Measurements from ENCODE around the gene RPS6KC1.
"Not testable (repeated sequence)": the region's sequence is repeated elsewhere in the genome, so short reads cannot be mapped to it uniquely, and the experiment has no call there.

RPS6KC1 gene

DNA sequence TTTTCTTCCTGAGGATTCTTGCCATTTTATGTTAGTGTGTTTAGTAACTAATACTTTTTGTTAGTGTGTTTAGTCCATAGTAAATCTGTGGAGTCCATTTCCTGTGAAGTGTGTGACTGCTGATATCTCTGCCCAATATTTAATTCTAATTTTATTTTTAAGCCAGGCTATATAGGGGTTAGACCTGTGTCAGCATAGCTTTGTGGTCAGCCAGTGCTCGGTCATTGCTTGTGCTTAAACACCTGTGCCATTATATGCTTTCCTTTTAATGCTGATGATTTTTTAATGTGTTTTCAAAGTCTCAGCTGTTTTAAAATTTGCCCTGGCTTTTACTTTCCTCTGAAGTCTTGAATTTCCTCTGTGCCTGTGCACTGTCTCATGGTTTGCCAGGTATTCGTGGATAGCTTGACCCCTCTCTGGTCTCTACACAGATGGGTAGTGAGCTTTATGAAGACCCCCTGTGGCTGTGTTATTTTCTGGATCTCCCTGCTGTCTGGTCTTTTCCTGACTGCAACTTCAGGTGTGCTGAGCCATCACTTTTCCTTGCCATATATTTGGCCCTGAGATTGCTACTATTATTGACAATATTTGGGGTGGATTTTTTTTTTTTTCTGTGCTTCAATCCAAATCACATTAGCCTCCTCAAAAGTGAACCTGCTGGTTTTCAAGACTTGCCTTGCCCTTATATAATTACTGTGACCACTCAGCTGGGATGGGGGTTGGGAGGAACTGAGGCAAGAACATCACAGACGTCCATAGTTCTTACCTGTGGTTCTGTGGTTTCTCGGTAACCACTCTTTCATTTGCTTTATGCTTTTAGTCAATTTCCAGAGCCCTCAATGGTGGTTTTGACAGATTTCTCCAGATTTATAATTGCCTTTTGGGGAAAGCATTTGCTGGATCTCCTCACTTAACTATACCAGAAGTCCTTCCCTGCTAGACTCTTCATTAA, 59.6 kb downstream of the RPS6KC1 start:
- DNase-seq (ENCODE audit: low spot score), result no peak

- DNase-seq (ENCODE audit: low spot score), result no peak
These were observed 60.5 kb downstream of the RPS6KC1 start for GRCh38 chr1:213111502-213111901.

- DNase-seq (ENCODE audit: low spot score), result not testable (repeated sequence)
These were observed 61.7 kb downstream of the RPS6KC1 start for GRCh38 chr1:213112723-213113122.

- DNase-seq (ENCODE audit: low spot score), result not testable (repeated sequence)
These were observed 66.7 kb downstream of the RPS6KC1 start for GRCh38 chr1:213117699-213118180.

DNA sequence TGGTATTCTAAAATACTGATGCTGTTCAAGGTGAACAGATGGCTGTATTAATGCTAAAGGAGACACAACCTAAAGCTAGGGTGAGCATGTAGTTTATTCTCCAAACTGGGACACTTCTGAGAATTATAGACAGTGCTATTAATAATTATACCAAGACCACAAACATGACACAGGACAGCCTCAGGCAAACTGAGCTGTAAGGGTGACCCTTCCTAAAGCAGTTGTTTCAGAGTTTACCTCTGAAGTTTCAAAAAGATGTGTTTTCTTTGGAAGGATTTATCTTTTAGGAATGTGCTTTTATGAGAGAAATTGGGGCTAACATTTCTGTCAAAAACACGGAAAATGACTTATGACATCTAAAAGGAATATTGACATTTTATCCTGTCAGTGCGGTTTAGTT, 68.8 kb downstream of the RPS6KC1 start:
- DNase-seq (ENCODE audit: low spot score), result no peak

GRCh38 chr1:213120386-213120785, 69.3 kb downstream of the RPS6KC1 start:
- no peak for DNase-seq (ENCODE audit: low spot score)

- no peak for DNase-seq (ENCODE audit: low spot score)
These were observed 69.9 kb downstream of the RPS6KC1 start for GRCh38 chr1:213120961-213121360.

- peak; percentile 46 for DNase-seq (ENCODE audit: low spot score)
These were observed 71.5 kb downstream of the RPS6KC1 start for GRCh38 chr1:213122514-213122929.

DNA sequence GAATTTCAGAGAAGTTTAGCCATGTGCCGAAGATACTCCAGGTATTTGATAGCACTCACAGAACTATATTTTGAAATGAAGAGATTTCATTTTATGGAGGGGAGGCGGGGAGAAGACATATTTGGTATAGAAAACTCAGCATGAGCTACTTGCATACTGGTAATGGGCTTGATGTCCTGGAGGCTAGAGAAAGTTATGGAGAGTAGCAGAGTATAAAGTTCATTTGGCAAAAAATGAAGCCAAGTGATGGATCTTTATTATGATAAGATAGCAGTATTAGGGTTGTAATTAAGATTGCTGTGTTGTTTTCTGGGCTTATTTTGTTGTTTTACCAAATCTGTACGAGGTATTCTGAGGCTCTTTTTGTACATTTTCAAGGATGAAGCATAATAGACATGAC, 72.0 kb downstream of the RPS6KC1 start:
- no peak for DNase-seq (ENCODE audit: low spot score)

DNA sequence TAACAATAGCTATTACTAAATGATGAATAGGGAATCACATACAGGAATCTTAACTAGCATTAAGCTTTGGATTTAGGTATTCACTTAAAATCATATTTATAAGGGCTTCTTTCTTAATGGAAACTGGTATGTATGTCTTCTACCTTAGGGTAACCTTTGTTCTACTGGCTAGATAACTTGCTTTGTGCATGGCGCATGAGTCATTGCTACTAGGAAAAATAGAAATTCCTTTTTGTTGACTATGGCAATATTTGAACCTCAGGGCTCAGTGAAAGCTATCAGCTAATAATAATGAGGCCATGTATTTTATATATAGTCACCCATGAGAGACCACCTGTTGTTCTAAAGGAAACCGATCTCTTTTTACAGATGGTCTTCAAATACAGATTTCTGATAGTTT, 72.5 kb downstream of the RPS6KC1 start:
- DNase-seq (ENCODE audit: low spot score), result no peak

DNA sequence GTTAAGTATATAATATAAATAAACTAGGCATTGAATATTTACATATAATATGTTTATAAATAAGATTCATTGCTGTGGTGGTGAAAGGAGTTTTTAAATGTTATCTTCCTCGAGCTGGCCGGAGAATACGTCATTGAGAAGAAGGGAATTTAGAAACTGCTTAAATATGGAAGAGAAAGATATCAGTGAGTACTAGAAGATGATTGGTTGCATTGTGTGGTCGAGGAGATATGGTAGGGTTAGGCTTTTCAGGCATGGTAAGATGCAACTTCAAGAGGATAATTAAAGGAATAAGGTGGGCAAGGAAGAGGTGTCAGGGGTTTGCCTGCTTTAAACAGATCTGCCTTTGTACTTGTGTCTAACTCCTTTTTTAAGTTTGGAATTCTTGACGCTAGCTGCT, 73.5 kb downstream of the RPS6KC1 start:
- no peak for DNase-seq (ENCODE audit: low spot score)

DNA sequence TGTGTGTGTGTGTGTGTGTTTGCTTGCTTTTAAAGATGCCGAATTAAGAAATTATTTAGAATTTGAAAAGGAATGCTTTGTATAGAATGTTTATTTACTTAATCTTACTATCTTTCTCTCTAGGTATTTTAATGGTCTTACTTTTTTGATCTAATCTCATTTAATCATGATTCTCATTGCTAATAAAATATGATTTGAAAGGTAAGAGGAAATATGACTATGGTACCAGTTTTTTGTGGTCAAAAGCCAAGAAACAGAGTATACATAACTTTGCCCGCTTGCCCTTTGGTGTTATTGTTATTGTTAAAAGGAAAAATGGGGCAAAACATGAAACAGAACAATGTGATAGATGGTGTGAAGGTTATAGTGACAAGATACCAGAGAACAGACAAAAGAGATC, 74.6 kb downstream of the RPS6KC1 start:
- no peak for DNase-seq (ENCODE audit: low spot score)

- DNase-seq (ENCODE audit: low spot score), result no peak
These were observed 76.0 kb downstream of the RPS6KC1 start for GRCh38 chr1:213127074-213127473.

- DNase-seq (ENCODE audit: low spot score), result no peak
These were observed 81.0 kb downstream of the RPS6KC1 start for GRCh38 chr1:213131851-213132655.

- DNase-seq (ENCODE audit: low spot score), result no peak
These were observed 84.5 kb downstream of the RPS6KC1 start for GRCh38 chr1:213135572-213135971.

DNA sequence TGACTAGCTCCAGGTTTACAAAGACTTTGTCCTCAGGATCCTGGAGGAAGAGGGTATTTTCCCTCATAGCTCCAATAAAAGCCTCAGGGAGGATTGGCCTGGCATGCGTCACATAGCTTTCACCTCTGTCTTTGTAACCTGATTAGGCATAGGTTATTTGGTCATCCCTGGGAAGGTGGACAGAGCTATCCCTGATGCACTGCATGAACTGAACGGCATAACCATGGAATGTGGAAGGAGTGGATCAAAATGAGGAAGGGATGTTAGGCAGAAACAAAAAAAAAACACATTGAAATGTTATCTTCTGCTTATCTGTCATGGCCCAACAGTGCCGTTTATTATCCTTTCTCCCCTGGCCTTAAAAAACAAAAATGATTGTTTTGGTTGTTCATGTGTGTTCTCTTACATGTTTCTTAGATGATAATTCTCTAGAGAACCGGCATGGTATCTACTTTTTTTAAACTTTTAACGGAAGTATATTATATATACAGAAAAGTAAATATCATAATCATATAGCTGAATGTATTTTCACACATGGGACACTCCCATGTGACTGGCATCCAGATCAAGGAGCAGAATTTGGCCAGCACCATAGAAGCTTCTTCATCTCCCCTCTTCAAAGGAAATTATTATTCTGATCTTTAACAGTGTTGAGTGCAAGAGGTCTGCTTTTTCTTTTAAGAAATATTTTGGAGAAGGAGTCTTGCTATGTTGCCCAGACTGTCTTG, 85.3 kb downstream of the RPS6KC1 start:
- DNase-seq (ENCODE audit: low spot score), result no peak

DNA sequence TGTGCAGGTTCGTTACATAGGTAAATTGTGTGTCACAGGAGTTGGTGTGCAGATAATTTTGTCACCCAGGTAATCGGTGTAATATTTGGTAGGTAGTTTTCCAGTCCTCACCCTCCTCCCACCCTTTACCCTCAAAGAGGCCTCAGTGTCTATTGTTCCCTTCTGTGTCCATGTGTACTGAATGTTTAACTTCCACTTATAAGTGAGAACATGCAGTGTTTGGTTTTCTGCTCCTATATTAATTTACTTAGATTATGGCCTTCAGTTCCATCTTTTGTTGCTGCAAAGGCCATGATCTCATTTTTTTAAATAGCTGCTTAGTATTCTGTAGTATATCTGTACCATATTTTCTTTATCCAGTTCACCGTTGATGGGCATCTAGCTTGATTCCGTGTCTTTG, 87.3 kb downstream of the RPS6KC1 start:
- DNase-seq (ENCODE audit: low spot score), result no peak

DNA sequence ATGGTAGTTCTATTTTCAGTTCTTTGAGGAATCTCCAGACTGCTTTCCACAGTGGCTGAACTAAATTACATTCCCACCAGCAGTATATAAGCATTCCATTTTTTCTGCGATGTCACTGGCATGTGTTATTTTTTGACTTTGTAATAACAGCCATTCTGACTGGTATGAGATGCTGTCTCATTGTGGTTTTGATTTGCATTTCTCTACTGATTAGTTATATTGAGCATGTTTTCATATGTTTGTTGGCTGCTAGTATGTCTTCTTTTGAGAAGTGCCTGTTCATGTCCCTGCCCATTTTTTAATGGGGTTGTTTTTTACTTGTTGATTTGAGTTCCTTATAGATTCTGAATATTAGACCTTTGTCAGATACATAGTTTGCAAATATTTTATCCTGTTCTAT, 87.9 kb downstream of the RPS6KC1 start:
- DNase-seq (ENCODE audit: low spot score), result no peak

GRCh38 chr1:213148905-213149304, 97.9 kb downstream of the RPS6KC1 start:
- no peak for DNase-seq (ENCODE audit: low spot score)

DNA sequence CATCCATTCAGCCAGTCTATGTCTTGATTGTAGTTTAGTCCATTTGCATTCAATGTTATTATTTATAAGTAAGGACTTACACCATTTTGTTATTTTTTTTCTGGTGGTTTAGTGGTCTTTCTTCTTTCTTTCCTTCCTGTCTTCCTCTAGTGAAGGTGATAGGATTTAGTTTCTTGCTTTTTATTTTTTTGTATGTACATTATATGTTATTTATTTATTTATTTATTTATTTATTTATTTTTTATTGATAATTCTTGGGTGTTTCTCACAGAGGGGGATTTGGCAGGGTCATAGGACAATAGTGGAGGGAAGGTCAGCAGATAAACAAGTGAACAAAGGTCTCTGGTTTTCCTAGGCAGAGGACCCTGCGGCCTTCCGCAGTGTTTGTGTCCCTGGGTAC, 99.0 kb downstream of the RPS6KC1 start:
- not testable (repeated sequence) for DNase-seq (ENCODE audit: low spot score)

DNA sequence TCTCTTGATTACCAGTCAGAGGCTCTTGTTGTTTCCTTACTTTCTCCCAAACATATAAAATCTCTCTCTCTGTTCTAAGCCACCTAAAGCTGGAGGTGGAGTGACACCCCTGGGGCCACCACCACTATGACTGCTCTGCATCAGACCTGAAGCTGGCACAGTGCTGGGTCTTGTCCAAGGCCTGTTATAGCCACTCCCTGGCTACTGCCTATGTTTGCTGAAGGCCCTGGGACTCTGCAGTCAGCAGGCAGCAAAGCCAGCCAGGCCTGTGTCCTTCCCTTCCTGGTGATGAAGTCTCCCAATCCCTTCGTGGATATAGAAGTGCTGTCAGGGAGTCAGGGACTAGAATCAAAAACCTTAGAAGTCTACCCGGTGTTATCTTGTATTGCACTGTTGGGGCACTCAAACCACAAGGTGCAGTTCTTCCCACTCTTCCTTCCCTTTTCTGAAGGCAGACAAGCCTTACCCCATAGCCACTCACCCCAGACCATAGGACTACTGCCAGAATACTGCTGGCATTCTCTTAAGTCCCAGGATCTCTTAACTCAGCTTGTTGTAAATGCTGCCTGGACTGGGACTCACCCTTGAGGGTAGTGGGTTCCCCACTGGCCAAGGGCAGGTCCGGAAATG, 103.1 kb downstream of the RPS6KC1 start:
- no peak for DNase-seq (ENCODE audit: low spot score)

DNA sequence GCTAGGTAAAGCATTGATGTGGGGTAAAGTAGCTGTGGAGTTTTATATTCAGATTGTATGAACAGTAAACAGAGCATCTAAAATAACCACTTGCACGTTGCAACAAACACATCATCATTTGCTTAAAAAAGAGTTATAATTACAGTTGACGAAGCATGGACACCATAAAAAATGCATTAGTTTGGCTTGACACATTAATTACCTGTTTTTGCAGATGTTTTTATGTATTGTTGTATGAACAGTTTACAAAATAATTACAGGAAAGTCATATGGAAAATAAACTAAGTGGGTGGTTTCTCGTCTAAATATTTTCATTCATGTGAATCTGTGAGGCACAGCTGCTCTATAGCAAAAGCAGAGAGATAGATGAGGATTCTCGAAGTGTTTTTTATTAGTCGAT, 108.3 kb downstream of the RPS6KC1 start:
- DNase-seq (ENCODE audit: low spot score), result no peak
